DOHH2 (cell line): Measurements from ENCODE around the gene OR2K2.

Source experiments
- CTCF ChIP-seq: fragments of 200-600 bp; sonication (generic); IDR thresholded peaks from one replicate; pipeline ENCODE4 v1.5.1; 2014; ENCODE audit warnings: antibody characterized with exemption, mild to moderate bottlenecking, low read depth, low read length; ENCODE audit not compliant: poor library complexity, severe bottlenecking
- EZH2phosphoT487 ChIP-seq: fragments of 200-600 bp; sonication (generic); IDR thresholded peaks from 2 replicates; pipeline ENCODE4 v1.6.1; 2017; ENCODE audit warnings: borderline replicate concordance, mild to moderate bottlenecking, antibody characterized with exemption, low read length, moderate library complexity, mixed read lengths

GRCh38 chr9:111300140-111300735 lies 29.8 kb downstream of the OR2K2 start:
- no peak for TF ChIP-seq CTCF
- no peak for TF ChIP-seq EZH2phosphoT487
